Common myeloid progenitor, CD34-positive (primary cell): ENCODE data around the gene ZNF79.

ENCODE experiments used
- CTCF ChIA-PET: fragments of 350-600 bp; sonication (Branson Sonifier 250); formaldehyde crosslinking; loops from one replicate; lab custom pipeline; 2021; ENCODE audit warnings: antibody characterized with exemption; lab: Charles Lee
- POLR2A ChIA-PET: fragments of 350-600 bp; sonication (Branson Sonifier 250); formaldehyde crosslinking; loops from one replicate; lab custom pipeline; 2021; ENCODE audit warnings: antibody characterized with exemption; lab: Charles Lee
- DNase-seq, 3 donors: peaks; one replicate each; pipeline versions ENCODE4 v3.0.0 to v3.0.0-alpha.2; 2013
- H3K27ac ChIP-seq, 2 experiments: 1 replicate in 1 of 2; 2 replicates in 1 of 2; pipeline ENCODE4 v1.7.0; 2013; ENCODE audit warnings: inconsistent platforms in 2 of 2, low read length in 2 of 2, mild to moderate bottlenecking in 2 of 2, low read depth in 1 of 2, moderate library complexity in 1 of 2; ENCODE audit not compliant: severe bottlenecking in 2 of 2, insufficient read depth in 1 of 2, poor library complexity in 1 of 2
- H3K27me3 ChIP-seq, 5 experiments: replicated peaks in 2 of 5; 1 replicate in 3 of 5; 2 replicates in 2 of 5; pipeline versions ENCODE4 v1.6.1 to v1.7.0; 2013; ENCODE audit warnings: low read length in 4 of 5, mild to moderate bottlenecking in 2 of 5, moderate library complexity in 2 of 5, inconsistent platforms in 1 of 5; ENCODE audit not compliant: insufficient read depth in 5 of 5, control insufficient read depth in 4 of 5
- H3K36me3 ChIP-seq, 4 experiments: 1 replicate in 2 of 4; 2 replicates in 2 of 4; pipeline versions ENCODE4 v1.6.1 to v1.7.0; 2013; ENCODE audit warnings: low read length in 3 of 4, control low read depth in 1 of 4, mild to moderate bottlenecking in 1 of 4; ENCODE audit not compliant: control insufficient read depth in 4 of 4, insufficient read depth in 4 of 4
- H3K4me1 ChIP-seq, 4 experiments: 1 replicate in 3 of 4; 2 replicates in 1 of 4; pipeline versions ENCODE4 v1.6.1 to v1.7.1; 2013; ENCODE audit warnings: low read length in 3 of 4, mild to moderate bottlenecking in 3 of 4, control low read depth in 1 of 4, inconsistent platforms in 1 of 4, moderate library complexity in 1 of 4; ENCODE audit not compliant: control insufficient read depth in 4 of 4, insufficient read depth in 4 of 4; ENCODE audit errors: control extremely low read depth in 1 of 4
- H3K4me3 ChIP-seq, 7 experiments: 1 replicate in 4 of 7; 2 replicates in 3 of 7; pipeline versions ENCODE4 v1.5.1 to v1.7.0; 2013; ENCODE audit warnings: mild to moderate bottlenecking in 7 of 7, low read length in 6 of 7, moderate library complexity in 6 of 7, inconsistent platforms in 2 of 7, low read depth in 2 of 7, control low read depth in 1 of 7; ENCODE audit not compliant: insufficient read depth in 4 of 7, control insufficient read depth in 1 of 7; ENCODE audit errors: extremely low read depth in 1 of 7
- H3K9me3 ChIP-seq, 5 experiments: 1 replicate in 4 of 5; 2 replicates in 1 of 5; pipeline versions ENCODE4 v1.6.1 to v1.7.1; 2013; ENCODE audit warnings: low read length in 4 of 5, mild to moderate bottlenecking in 2 of 5, inconsistent platforms in 1 of 5, low read depth in 1 of 5, moderate library complexity in 1 of 5; ENCODE audit not compliant: control insufficient read depth in 4 of 5, insufficient read depth in 2 of 5; ENCODE audit errors: control extremely low read depth in 1 of 5
- WGBS: methylation state at CpG from one replicate; pipeline ENCODE4 v1.1.5; 2013; ENCODE audit not compliant: insufficient coverage; 5-methylcytosine and 5-hydroxymethylcytosine counted together

Gene ZNF79

DNA sequence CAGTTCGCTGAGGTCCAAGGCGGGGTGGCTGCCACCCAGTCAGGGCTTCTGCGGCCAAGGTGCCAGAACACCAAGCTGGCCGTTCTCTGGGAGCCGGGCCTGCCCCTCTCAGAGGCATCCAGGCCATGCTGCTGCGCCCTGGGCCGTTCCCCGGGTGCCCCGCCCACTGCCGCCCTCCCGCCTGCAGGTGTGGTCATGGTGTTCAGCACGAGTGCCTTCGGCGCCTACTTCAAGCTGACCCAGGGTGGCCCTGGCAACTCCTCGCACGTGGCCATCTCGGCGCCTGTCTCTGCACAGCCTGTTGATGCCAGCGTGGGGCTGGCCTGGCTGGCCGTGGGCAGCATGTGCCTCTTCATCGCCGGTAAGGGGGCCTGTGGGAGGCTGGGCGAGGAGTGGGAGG lies 19.6 kb upstream of the ZNF79 start:
- H3K4me1 ChIP-seq: peaks cover 0 to 8% (median under 1%) of the 10 kb centered on the region in 4 experiments
- H3K36me3 ChIP-seq: peaks cover 0 to 12% (median 4%) of the 10 kb centered on the region in 4 experiments
- H3K27me3 ChIP-seq: peaks cover 0 to 3% (median 0%) of the 10 kb centered on the region in 5 experiments
- H3K9me3 ChIP-seq: no peaks in the 10 kb centered on the region
- no peak for DNase-seq
- CTCF ChIA-PET: interaction anchor here (1.0 kb wide), 1 partner anchor 17 kb away, joined by 5 read pairs; no protein-coding TSS in a partner anchor
- no peak overlapping the region for H3K27ac ChIP-seq
- H3K4me3 ChIP-seq: no peak overlapping the region
- POLR2A ChIA-PET: no interaction called here
- 96% methylated on average over 21 of the region's 23 CpGs for WGBS

DNA sequence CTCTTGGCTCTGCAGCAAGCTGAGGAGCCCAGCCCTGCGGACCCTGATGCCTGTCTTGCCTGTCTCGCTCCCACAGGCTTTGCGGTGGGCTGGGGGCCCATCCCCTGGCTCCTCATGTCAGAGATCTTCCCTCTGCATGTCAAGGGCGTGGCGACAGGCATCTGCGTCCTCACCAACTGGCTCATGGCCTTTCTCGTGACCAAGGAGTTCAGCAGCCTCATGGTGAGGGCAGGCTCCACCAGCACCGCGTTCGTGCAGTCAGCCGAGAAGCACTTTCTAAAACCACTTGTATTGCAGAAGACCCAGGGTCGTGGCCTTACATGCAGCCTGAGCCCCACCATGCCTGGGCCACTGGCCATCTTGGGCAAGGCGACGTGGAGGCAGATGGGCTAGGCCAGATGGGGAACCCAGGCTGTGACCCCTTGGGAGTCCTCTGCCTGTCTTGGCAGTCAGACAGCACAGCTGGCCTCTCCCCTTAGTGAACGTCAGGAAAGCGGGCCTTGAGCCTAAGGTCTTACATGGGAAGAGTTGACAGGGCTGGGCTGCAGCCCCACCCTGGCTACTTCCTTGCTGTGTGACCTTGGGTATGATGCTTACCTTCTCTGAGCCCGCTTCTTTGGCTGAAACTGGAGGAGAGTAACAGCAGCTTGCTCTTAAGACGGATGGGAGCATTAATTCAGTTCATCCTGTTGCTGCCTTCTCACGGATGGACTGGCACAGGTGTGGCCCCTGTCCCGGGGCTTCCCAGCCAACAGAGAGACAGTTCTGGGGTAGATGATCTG lies 18.6 kb upstream of the ZNF79 start:
- peaks cover 0 to 12% (median 4%) of the 10 kb centered on the region in 4 experiments for H3K36me3 ChIP-seq
- no peaks in the 10 kb centered on the region for H3K9me3 ChIP-seq
- no peak for DNase-seq
- POLR2A ChIA-PET: no interaction called here
- H3K27ac ChIP-seq: no peak overlapping the region
- CTCF ChIA-PET: interaction anchor here (1.0 to 1.9 kb wide), 3 partner anchors 12 to 192 kb away, joined by 4 to 5 read pairs (median 5); no protein-coding TSS in a partner anchor
- H3K4me3 ChIP-seq: no peak overlapping the region
- WGBS: 98% methylated on average over 18 of the region's 20 CpGs
- peaks cover 0 to 3% (median 0%) of the 10 kb centered on the region in 5 experiments for H3K27me3 ChIP-seq
- H3K4me1 ChIP-seq: peaks cover 0 to 8% (median under 1%) of the 10 kb centered on the region in 4 experiments

DNA sequence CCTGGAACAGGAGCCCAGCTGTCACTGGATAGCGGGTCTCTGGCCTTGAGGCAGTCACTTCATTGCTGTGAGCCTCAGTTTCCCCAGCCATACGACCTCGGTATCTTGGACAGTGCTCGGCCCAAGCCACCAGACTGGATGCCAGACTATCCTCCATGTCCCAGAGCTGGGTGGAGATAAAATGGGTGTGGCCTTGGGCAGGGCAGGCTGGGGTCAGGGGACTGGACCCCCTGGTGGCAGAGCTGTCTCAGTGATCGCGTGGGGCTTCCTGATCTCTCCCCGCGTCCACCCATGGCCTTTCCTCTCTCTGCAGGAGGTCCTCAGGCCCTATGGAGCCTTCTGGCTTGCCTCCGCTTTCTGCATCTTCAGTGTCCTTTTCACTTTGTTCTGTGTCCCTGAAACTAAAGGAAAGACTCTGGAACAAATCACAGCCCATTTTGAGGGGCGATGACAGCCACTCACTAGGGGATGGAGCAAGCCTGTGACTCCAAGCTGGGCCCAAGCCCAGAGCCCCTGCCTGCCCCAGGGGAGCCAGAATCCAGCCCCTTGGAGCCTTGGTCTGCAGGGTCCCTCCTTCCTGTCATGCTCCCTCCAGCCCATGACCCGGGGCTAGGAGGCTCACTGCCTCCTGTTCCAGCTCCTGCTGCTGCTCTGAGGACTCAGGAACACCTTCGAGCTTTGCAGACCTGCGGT lies 17.2 kb upstream of the ZNF79 start:
- no peak overlapping the region for H3K27ac ChIP-seq
- H3K9me3 ChIP-seq: no peaks in the 10 kb centered on the region
- POLR2A ChIA-PET: interaction anchor here (0.6 kb wide), 1 partner anchor 159 kb away, joined by 5 read pairs; no protein-coding TSS in a partner anchor
- 98% methylated on average over 12 of the region's 13 CpGs for WGBS
- CTCF ChIA-PET: interaction anchor here (0.9 to 1.9 kb wide), 5 partner anchors 8 to 194 kb away, joined by 3 to 7 read pairs (median 4); partner anchors contain the start of gene SLC2A8
- H3K4me1 ChIP-seq: peaks cover 0 to 8% (median 3%) of the 10 kb centered on the region in 4 experiments
- no peak for DNase-seq
- peaks cover 0 to 12% (median 4%) of the 10 kb centered on the region in 4 experiments for H3K36me3 ChIP-seq
- no peaks in the 10 kb centered on the region for H3K27me3 ChIP-seq
- H3K4me3 ChIP-seq: no peak overlapping the region

DNA sequence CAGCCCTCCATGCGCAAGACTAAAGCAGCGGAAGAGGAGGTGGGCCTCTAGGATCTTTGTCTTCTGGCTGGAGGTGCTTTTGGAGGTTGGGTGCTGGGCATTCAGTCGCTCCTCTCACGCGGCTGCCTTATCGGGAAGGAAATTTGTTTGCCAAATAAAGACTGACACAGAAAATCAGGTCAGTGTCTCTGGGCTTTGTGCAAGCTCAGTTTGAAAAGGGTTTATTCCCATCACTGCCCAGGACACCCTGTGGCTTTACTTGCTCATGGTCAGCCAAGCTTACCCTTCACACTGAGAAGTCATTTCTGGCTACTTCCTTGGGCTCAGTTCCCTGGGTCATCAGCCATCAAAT lies 16.7 kb upstream of the ZNF79 start:
- H3K4me3 ChIP-seq: no peak overlapping the region
- 99% methylated on average over 6 of the region's 6 CpGs for WGBS
- H3K4me1 ChIP-seq: peaks cover 0 to 6% (median 3%) of the 10 kb centered on the region in 4 experiments
- H3K36me3 ChIP-seq: peaks cover 0 to 12% (median 4%) of the 10 kb centered on the region in 4 experiments
- ChIA-PET CTCF (interaction anchor here (0.6 to 1.9 kb wide), 5 partner anchors 8 to 194 kb away, joined by 3 to 7 read pairs (median 5); partner anchors contain the start of gene SLC2A8), POLR2A (interaction anchor here (0.7 kb wide), 1 partner anchor 192 kb away, joined by 3 read pairs; no protein-coding TSS in a partner anchor)
- H3K27ac ChIP-seq: no peak overlapping the region
- no peak for DNase-seq
- no peaks in the 10 kb centered on the region for H3K27me3 ChIP-seq
- H3K9me3 ChIP-seq: no peaks in the 10 kb centered on the region

DNA sequence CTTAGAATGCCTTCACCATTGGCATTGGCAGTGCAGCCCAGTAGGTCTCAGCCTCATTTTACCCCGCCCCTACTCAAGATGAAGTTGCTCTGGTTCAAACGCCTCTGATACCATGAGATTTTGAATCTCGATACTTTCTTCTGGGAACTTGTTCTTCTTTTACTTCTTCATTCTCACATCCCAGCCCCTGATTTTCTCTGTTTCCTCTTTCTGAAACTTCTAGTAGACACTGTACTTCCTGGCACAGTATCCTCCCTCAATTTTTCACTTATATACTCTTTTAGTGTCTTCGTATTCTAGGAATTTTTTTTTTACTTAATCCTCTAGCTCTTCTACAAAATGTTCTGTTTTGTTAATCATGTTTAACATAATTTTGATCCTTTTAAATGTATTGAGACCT lies 13.1 kb upstream of the ZNF79 start:
- ChIA-PET POLR2A (no interaction called here), CTCF (no interaction called here)
- H3K36me3 ChIP-seq: no peaks in the 10 kb centered on the region
- H3K9me3 ChIP-seq: no peaks in the 10 kb centered on the region
- no peak for DNase-seq
- 65% methylated on average over 3 of the region's 4 CpGs for WGBS
- H3K27ac ChIP-seq: no peak overlapping the region
- no peaks in the 10 kb centered on the region for H3K27me3 ChIP-seq
- H3K4me3 ChIP-seq: no peak overlapping the region
- peaks cover 0 to 6% (median 0%) of the 10 kb centered on the region in 4 experiments for H3K4me1 ChIP-seq

DNA sequence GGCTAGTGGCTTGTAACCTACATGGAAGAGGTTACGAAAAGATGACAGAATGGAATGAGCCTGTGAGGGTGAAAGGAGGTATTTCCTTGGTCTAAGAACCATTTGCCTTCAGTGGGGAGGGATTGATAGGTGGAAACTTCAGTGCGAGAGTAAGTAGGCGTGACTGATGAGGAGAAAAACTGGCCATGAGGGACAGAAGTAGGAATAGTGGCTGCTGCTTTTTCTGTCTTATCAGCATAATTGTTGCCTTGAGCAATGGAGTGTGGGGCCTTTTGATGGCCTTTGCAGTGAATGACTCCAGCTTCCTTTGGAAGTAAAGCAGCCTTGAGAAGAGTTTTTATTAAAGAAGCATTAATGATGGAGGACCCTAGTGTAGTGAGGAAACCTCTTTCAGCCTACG lies 9.0 kb upstream of the ZNF79 start:
- POLR2A ChIA-PET: no interaction called here
- no peaks in the 10 kb centered on the region for H3K27me3 ChIP-seq
- H3K4me3 ChIP-seq: no peak overlapping the region
- CTCF ChIA-PET: interaction anchor here (1.0 kb wide), 1 partner anchor 103 kb away, joined by 3 read pairs; no protein-coding TSS in a partner anchor
- peaks cover 0 to 11% (median 0%) of the 10 kb centered on the region in 4 experiments for H3K4me1 ChIP-seq
- DNase-seq: no peak
- 83% methylated on average over 2 of the region's 4 CpGs for WGBS
- H3K36me3 ChIP-seq: no peaks in the 10 kb centered on the region
- no peak overlapping the region for H3K27ac ChIP-seq
- H3K9me3 ChIP-seq: no peaks in the 10 kb centered on the region
